Neural progenitor cell (in vitro differentiated cells): ENCODE results near the gene FOSB. TPM values are rescaled to one million over a fixed set of nuclear protein-coding genes. Genes with fewer than 3 reads are reported as not detected.

Experiments used
- DNase-seq: peaks from one replicate; pipeline ENCODE4 v3.0.0-alpha.2; 2016; ENCODE audit warnings: low spot score
- H2AFZ ChIP-seq: fragments of 200-600 bp; sonication (generic); replicated peaks from 2 replicates; pipeline ENCODE4 v1.6.1; 2016; ENCODE audit warnings: antibody characterized with exemption
- H3F3A ChIP-seq: fragments of 200-600 bp; sonication (generic); 2 replicates; pipeline ENCODE4 v1.6.1; 2016; ENCODE audit warnings: antibody characterized with exemption, low read depth
- H3K27ac ChIP-seq: fragments of 200-600 bp; sonication (generic); 2 replicates; pipeline ENCODE4 v1.5.1; 2016; ENCODE audit warnings: mild to moderate bottlenecking
- H3K27me3 ChIP-seq: fragments of 200-600 bp; sonication (generic); 2 replicates; pipeline ENCODE4 v1.6.1; 2016; ENCODE audit warnings: mild to moderate bottlenecking, moderate library complexity
- H3K36me3 ChIP-seq: fragments of 200-600 bp; sonication (generic); 2 replicates; pipeline ENCODE4 v1.5.1; 2016
- H3K4me1 ChIP-seq: fragments of 200-600 bp; sonication (generic); 2 replicates; pipeline ENCODE4 v1.6.1; 2016; ENCODE audit warnings: mixed run types
- H3K4me2 ChIP-seq: fragments of 200-600 bp; sonication (generic); 2 replicates; pipeline ENCODE4 v1.6.1; 2016
- H3K4me3 ChIP-seq: fragments of 200-600 bp; sonication (generic); 2 replicates; pipeline ENCODE4 v1.5.1; 2016
- H3K79me2 ChIP-seq: fragments of 200-600 bp; sonication (generic); 2 replicates; pipeline ENCODE4 v1.6.1; 2016; ENCODE audit warnings: low read depth
- H3K9ac ChIP-seq: fragments of 200-600 bp; sonication (generic); 2 replicates; pipeline ENCODE4 v1.6.1; 2016
- H3K9me3 ChIP-seq: fragments of 200-600 bp; sonication (generic); 2 replicates; pipeline ENCODE4 v1.5.1; 2016; ENCODE audit warnings: low read depth
- H4K20me1 ChIP-seq: fragments of 200-600 bp; sonication (generic); 2 replicates; pipeline ENCODE4 v1.6.1; 2016; ENCODE audit warnings: low read depth
- H3K27ac Mint-ChIP-seq: 3 replicates; pipeline ENCODE4 v1.8.0; 2021; ENCODE audit warnings: mixed read lengths
- H3K27me3 Mint-ChIP-seq: 2 replicates; pipeline ENCODE4 v1.8.0; 2022; ENCODE audit warnings: low read depth, mild to moderate bottlenecking, inconsistent platforms, moderate library complexity, mixed read lengths; ENCODE audit not compliant: insufficient read depth
- H3K36me3 Mint-ChIP-seq: 3 replicates; pipeline ENCODE4 v1.8.0; 2021; ENCODE audit warnings: mixed read lengths
- H3K4me1 Mint-ChIP-seq: 3 replicates; pipeline ENCODE4 v1.8.0; 2021; ENCODE audit warnings: mixed read lengths
- H3K4me3 Mint-ChIP-seq: 3 replicates; pipeline ENCODE4 v1.8.0; 2021; ENCODE audit warnings: mild to moderate bottlenecking, moderate library complexity, mixed read lengths
- H3K9me3 Mint-ChIP-seq: 3 replicates; pipeline ENCODE4 v1.8.0; 2020; ENCODE audit warnings: mixed read lengths
- CTCF ChIP-seq: fragments of 200-600 bp; sonication (generic); IDR thresholded peaks from 2 replicates; pipeline ENCODE4 v1.5.1; 2017; ENCODE audit warnings: antibody characterized with exemption, mild to moderate bottlenecking
- EZH2 ChIP-seq: fragments of 200-600 bp; sonication (generic); IDR thresholded peaks from 2 replicates; pipeline ENCODE4 v1.6.1; 2017; ENCODE audit warnings: antibody characterized with exemption, mild to moderate bottlenecking, moderate library complexity
- EZH2phosphoT487 ChIP-seq: fragments of 200-600 bp; sonication (generic); IDR thresholded peaks from 2 replicates; pipeline ENCODE4 v1.6.1; 2017; ENCODE audit warnings: antibody characterized with exemption
- total RNA-seq: library from RNA; depleted of rRNA; stranded (reverse); fragments of >200 nt; gene quantifications from 2 replicates; pipeline ENCODE4 v1.2.3, GENCODE V29; 2015; ENCODE audit warnings: low replicate concordance

FOSB gene
- total RNA-seq, 1 donor from 2014 or later = 2.3 TPM

- Histone ChIP-seq H3K27me3 (no peaks in the 10 kb centered on the region), H3K4me2 (no peak overlapping the region), H2AFZ (no peak overlapping the region), H3K9me3 (no peaks in the 10 kb centered on the region), H3K79me2 (peaks cover 56% of the 10 kb centered on the region), H3K4me3 (no peak overlapping the region), H4K20me1 (peaks cover 58% of the 10 kb centered on the region), H3K4me1 (no peaks in the 10 kb centered on the region), H3K9ac (no peak overlapping the region), H3F3A (peaks cover 5% of the 10 kb centered on the region), H3K36me3 (no peaks in the 10 kb centered on the region), H3K27ac (no peak overlapping the region)
- no peak for TF ChIP-seq EZH2
- no peak for TF ChIP-seq CTCF
- no peak for TF ChIP-seq EZH2phosphoT487
- H3K36me3 Mint-ChIP-seq = peaks cover 6% of the 10 kb centered on the region
- no peaks in the 10 kb centered on the region for H3K9me3 Mint-ChIP-seq
- H3K27me3 Mint-ChIP-seq = peaks cover 2% of the 10 kb centered on the region
- H3K27ac Mint-ChIP-seq = no peak overlapping the region
- DNase-seq = no peak
- H3K4me3 Mint-ChIP-seq = no peak overlapping the region
- peaks cover 4% of the 10 kb centered on the region for H3K4me1 Mint-ChIP-seq
These were observed 47.4 kb downstream of the FOSB start for GRCh38 chr19:45515081-45515624.

- H3K4me1 ChIP-seq = no peaks in the 10 kb centered on the region
- H3K27ac Mint-ChIP-seq = no peak overlapping the region
- H3K4me1 Mint-ChIP-seq = peaks cover 4% of the 10 kb centered on the region
- no peaks in the 10 kb centered on the region for H3K36me3 ChIP-seq
- H4K20me1 ChIP-seq = peaks cover 51% of the 10 kb centered on the region
- no peaks in the 10 kb centered on the region for H3K9me3 Mint-ChIP-seq
- TF ChIP-seq EZH2phosphoT487 (no peak), CTCF (no peak), EZH2 (no peak)
- no peaks in the 10 kb centered on the region for H3K9me3 ChIP-seq
- no peak overlapping the region for H3K27ac ChIP-seq
- peaks cover 6% of the 10 kb centered on the region for H3K36me3 Mint-ChIP-seq
- no peak for DNase-seq
- no peak overlapping the region for H3K4me3 ChIP-seq
- H3K27me3 ChIP-seq = no peaks in the 10 kb centered on the region
- H3F3A ChIP-seq = no peaks in the 10 kb centered on the region
- peaks cover 49% of the 10 kb centered on the region for H3K79me2 ChIP-seq
- no peak overlapping the region for H3K4me3 Mint-ChIP-seq
- H3K4me2 ChIP-seq = no peak overlapping the region
- H3K9ac ChIP-seq = no peak overlapping the region
- no peak overlapping the region for H2AFZ ChIP-seq
- peaks cover 2% of the 10 kb centered on the region for H3K27me3 Mint-ChIP-seq
These were observed 48.1 kb downstream of the FOSB start for GRCh38 chr19:45515807-45516401.

GRCh38 chr19:45517238-45517637, 49.4 kb downstream of the FOSB start:
- H3K36me3 Mint-ChIP-seq = peaks cover 6% of the 10 kb centered on the region
- peaks cover 40% of the 10 kb centered on the region for H4K20me1 ChIP-seq
- no peak overlapping the region for H3K27ac ChIP-seq
- no peaks in the 10 kb centered on the region for H3K4me1 ChIP-seq
- no peaks in the 10 kb centered on the region for H3K9me3 ChIP-seq
- H3K79me2 ChIP-seq = peaks cover 35% of the 10 kb centered on the region
- H3K9ac ChIP-seq = no peak overlapping the region
- H3K4me2 ChIP-seq = no peak overlapping the region
- H3F3A ChIP-seq = no peaks in the 10 kb centered on the region
- H2AFZ ChIP-seq = no peak overlapping the region
- no peaks in the 10 kb centered on the region for H3K9me3 Mint-ChIP-seq
- no peak overlapping the region for H3K4me3 Mint-ChIP-seq
- TF ChIP-seq EZH2 = no peak
- no peak for TF ChIP-seq EZH2phosphoT487
- TF ChIP-seq CTCF = no peak
- H3K27ac Mint-ChIP-seq = no peak overlapping the region
- no peaks in the 10 kb centered on the region for H3K27me3 ChIP-seq
- no peak overlapping the region for H3K4me3 ChIP-seq
- no peaks in the 10 kb centered on the region for H3K27me3 Mint-ChIP-seq
- H3K4me1 Mint-ChIP-seq = peaks cover 4% of the 10 kb centered on the region
- DNase-seq = no peak
- no peaks in the 10 kb centered on the region for H3K36me3 ChIP-seq
